ENCODE data around the gene TTC31. TPM values are rescaled to one million over a fixed set of nuclear protein-coding genes. Genes with fewer than 3 reads are reported as not detected.
"Not testable (repeated sequence)": the region's sequence is repeated elsewhere in the genome, so short reads cannot be mapped to it uniquely, and the experiment has no call there.

TTC31 gene
- polyA plus RNA-seq, 3 donors = 24.4 to 26.6 (median 24.9) TPM

- not testable (repeated sequence) for DNase-seq (ENCODE audit: low read depth in 3 of 3, low spot score in 2 of 3)
Observed at GRCh38 chr2:74483675-74484164, 839 bp downstream of the TTC31 start.

DNA sequence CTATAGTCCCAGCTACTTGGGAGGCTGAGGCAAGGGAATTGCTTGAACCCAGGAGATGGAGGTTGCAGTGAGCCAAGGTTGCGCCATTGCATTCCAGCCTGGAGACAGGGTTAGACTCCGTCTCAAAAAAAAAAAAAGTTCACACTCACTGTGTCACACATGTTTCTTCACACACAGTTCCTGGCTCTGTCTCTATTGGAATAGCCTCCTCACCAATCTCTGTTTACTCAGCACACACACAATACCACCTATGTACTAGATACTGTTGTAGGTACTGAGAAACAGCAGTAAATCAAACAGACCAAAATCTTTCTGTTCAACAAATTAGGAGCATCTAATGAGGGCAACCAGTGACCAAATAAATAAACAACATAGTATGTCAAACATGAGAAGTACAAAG is 3.3 kb downstream of the TTC31 start:
- no peak for DNase-seq (ENCODE audit: low read depth in 3 of 3, low spot score in 2 of 3)

GRCh38 chr2:74488643-74489481 is 6.0 kb downstream of the TTC31 start:
- no peak for DNase-seq (ENCODE audit: low read depth in 3 of 3, low spot score in 2 of 3)

GRCh38 chr2:74489906-74490305 is 7.0 kb downstream of the TTC31 start:
- DNase-seq (ENCODE audit: low read depth in 3 of 3, low spot score in 2 of 3) = no peak

- DNase-seq (ENCODE audit: low read depth in 3 of 3, low spot score in 2 of 3) = no peak
Observed at GRCh38 chr2:74491648-74492544, 9.0 kb downstream of the TTC31 start.

- no peak for DNase-seq (ENCODE audit: low read depth in 3 of 3, low spot score in 2 of 3)
Observed at GRCh38 chr2:74493546-74493945, 10.7 kb downstream of the TTC31 start.

GRCh38 chr2:74495440-74495839 is 12.6 kb downstream of the TTC31 start:
- no peak for DNase-seq (ENCODE audit: low read depth in 3 of 3, low spot score in 2 of 3)

DNA sequence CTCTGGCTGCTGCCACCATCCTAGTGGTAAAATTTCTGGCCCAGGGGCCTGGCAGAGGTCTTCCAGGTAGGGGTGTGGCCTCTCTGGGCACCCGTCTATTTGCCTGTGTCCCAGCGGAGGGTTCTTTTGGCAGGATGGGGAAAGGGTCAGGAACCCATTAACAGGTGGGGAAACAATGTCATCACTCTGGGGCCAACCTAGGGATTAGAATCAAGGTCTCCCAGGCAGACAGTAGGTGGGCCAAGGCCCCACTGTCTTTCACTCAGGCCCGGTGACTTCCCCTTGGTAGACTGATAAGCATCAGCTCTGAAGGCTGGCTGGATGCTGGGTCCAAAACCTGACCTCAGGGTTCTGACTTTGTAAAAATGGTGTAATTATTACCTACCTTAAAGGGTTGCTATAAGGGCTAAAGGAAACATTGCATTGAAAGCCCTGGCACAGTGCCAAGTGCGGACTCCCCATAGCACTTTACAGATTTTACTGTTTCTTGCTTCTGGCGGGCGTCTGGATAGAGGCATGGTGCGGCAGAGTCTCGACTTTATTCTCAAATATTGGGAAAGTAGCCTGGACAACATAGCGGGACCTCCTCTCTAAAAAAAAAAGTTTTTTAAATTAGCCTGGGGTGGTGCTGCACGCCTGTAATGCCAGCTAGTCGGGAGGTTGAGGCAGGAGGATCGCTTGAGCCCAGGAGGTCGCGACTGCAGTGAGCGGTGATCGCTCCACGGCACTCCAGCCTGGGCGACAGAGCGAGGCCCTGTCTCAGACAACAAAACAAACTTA is 14.3 kb downstream of the TTC31 start:
- no peak for DNase-seq (ENCODE audit: low read depth in 3 of 3, low spot score in 2 of 3)

GRCh38 chr2:74497777-74498499 is 15.1 kb downstream of the TTC31 start:
- DNase-seq (ENCODE audit: low read depth in 3 of 3, low spot score in 2 of 3) = no peak

- no peak for DNase-seq (ENCODE audit: low read depth in 3 of 3, low spot score in 2 of 3)
Observed at GRCh38 chr2:74498500-74499266, 15.8 kb downstream of the TTC31 start.

DNA sequence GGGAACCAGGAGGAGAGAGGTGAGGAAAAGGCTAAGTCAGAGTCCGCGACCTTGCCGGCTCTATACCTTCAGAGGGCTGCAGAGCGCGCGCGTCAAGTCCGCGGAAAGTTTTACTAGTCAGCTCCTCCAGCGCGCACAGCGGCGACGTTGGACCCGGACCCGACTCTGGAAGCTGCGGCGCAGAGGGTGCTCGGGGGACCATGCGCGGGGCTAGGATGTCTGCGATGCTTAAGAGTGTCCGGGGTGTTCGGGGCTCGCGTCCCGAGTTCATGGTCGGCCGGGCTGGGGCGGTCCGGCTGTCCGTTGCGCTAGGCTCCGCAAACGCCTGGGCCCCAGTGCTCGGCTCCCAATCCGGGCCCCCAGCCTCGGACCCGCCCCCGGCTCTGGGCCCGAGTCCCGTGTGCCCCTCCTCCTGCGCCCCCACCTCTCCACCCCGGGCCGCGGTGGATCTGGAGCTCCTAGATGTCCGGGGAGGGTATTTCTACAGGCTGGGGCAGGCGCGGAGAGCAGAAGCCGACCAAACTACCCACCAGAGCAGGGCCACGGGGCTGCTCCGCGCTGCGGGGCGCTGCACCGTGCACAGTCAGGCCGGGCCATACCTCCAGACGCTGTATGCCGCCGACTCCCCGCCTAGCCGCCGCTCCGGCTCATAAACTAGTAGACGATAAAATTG is 16.5 kb downstream of the TTC31 start, which contains the start of gene LBX2:
Gene LBX2 (minus strand): TSS at position 337 of the 673 bp plus-strand sequence. CDS start 66 bp downstream, at position 271.
- no peak for DNase-seq (ENCODE audit: low read depth in 3 of 3, low spot score in 2 of 3)

DNA sequence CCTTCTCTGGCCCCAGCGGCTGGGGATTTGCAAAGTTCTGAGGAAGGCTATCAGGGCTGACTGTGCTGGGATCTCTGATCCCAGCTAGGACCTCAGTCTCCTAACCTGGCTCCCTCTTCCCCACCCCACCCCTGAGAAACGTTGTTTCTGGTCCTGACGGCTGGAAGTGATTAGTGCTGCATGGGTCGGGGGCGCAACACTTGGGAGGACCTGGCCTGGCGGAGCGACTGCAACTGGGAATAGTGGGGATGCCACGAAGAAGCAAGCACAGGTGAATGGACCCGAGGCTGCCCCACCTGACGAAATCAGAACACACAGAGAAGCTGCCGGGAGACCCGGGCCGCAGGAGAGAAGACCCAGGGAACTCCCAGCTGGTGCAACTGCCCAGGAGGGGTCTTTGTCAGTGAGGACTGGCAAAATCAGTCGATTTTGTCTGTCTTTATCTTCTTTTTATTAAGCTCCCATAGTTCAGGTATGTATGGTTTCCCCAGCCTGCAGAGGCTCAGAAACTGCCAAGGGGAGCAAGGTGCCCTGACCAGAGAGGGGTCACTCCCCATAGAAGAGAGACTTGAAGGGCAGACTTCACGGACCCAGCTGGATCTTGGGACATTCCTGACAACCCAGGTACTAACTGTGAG is 17.2 kb downstream of the TTC31 start:
- no peak for DNase-seq (ENCODE audit: low read depth in 3 of 3, low spot score in 2 of 3)

- DNase-seq (ENCODE audit: low read depth in 3 of 3, low spot score in 2 of 3) = no peak
Observed at GRCh38 chr2:74500578-74500946, 17.7 kb downstream of the TTC31 start.

- no peak for DNase-seq (ENCODE audit: low read depth in 3 of 3, low spot score in 2 of 3)
Observed at GRCh38 chr2:74501335-74502071, 18.6 kb downstream of the TTC31 start.

- DNase-seq (ENCODE audit: low read depth in 3 of 3, low spot score in 2 of 3) = no peak
Observed at GRCh38 chr2:74502147-74502719, 19.4 kb downstream of the TTC31 start.

DNA sequence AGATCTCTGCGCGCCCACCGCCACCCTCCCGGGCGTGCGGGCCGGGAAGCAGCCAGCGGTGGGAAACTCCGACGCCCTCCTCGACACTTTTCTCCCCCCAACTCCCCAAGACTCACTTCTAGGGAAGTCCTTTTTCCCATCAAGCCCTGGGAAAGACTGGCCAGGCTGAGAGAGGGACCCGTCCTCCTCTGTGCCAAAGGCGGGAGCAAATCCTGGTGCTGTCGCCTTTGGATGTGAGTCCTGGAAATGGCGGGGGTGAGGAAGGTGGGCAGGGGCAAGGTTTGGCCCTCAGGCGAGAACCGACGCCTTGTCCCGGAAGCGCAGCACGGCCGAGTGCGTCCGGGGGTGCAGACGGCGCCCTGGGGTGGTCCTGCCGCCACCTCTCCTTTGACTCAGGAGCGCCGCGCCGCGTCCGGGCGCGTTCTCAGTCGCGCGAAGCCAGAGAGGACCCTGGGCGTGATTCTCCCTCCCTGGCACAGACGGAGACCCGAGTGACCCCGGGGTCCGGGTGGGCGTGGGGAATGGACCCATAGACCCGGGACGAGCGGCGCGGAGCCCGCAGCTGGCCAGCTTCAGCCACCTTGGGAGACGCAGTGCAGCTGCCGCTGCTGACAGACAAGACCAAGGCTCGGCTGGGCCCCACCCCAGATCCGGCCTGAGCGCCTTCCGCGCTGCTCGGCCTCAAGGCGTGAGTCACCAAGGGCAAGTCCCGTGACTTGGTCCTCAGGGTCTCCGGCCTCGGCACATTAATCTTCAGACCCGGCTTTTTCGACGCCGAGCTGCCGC is 20.0 kb downstream of the TTC31 start:
- DNase-seq (ENCODE audit: low read depth in 3 of 3, low spot score in 2 of 3) = no peak
